ENCODE measurements around the gene EPB41L5. TPM values are rescaled to one million over a fixed set of nuclear protein-coding genes. Genes with fewer than 3 reads are reported as not detected.

EPB41L5 gene
- total RNA-seq, 4 donors from 2014 or later = 10.9 to 26.4 (median 22.8) TPM

- TF ChIP-seq, protein P1, sequence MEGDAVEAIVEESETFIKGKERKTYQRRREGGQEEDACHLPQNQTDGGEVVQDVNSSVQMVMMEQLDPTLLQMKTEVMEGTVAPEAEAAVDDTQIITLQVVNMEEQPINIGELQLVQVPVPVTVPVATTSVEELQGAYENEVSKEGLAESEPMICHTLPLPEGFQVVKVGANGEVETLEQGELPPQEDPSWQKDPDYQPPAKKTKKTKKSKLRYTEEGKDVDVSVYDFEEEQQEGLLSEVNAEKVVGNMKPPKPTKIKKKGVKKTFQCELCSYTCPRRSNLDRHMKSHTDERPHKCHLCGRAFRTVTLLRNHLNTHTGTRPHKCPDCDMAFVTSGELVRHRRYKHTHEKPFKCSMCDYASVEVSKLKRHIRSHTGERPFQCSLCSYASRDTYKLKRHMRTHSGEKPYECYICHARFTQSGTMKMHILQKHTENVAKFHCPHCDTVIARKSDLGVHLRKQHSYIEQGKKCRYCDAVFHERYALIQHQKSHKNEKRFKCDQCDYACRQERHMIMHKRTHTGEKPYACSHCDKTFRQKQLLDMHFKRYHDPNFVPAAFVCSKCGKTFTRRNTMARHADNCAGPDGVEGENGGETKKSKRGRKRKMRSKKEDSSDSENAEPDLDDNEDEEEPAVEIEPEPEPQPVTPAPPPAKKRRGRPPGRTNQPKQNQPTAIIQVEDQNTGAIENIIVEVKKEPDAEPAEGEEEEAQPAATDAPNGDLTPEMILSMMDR (IDR thresholded peaks at IDR 0.05; ENCODE audit: low read depth) = no peak
These were observed 164.2 kb downstream of the EPB41L5 start for GRCh38 chr2:120177001-120177621.

- TF ChIP-seq, protein P1 (IDR thresholded peaks at IDR 0.05; ENCODE audit: low read depth) = no peak
These were observed 165.1 kb downstream of the EPB41L5 start for GRCh38 chr2:120177973-120178372.

DNA sequence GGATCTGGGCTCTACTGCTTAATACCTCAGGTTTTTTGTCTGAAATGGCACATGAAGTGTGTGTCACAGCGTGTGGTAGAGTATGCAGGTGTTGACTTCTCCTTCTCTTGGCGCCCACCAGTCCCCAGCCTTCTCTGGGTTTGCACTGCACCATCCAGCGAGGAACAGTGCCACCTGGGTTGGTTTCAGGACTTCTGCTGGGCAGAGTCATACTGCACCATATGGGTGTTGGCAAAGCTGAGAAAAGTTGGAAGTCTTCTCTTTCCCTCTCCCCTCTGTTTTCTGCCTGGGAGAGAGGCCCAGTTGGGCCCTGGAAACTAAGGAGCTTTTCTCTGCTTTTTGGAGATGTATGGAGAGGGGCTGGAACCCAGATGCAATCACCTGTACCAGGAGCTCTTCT, 166.5 kb downstream of the EPB41L5 start:
- TF ChIP-seq, protein P1 (IDR thresholded peaks at IDR 0.05; ENCODE audit: low read depth) = no peak

- TF ChIP-seq, protein P1 (IDR thresholded peaks at IDR 0.05; ENCODE audit: low read depth) = no peak
These were observed 167.2 kb downstream of the EPB41L5 start for GRCh38 chr2:120180066-120180465.

- TF ChIP-seq, protein P1 (IDR thresholded peaks at IDR 0.05; ENCODE audit: low read depth) = no peak
These were observed 169.2 kb downstream of the EPB41L5 start for GRCh38 chr2:120182019-120182560.

- TF ChIP-seq, protein P1 (IDR thresholded peaks at IDR 0.05; ENCODE audit: low read depth) = no peak
These were observed 176.3 kb downstream of the EPB41L5 start for GRCh38 chr2:120189189-120189588.

GRCh38 chr2:120192280-120192679, 179.4 kb downstream of the EPB41L5 start:
- TF ChIP-seq, protein P1 (IDR thresholded peaks at IDR 0.05; ENCODE audit: low read depth) = no peak
